Erythroblast (primary cell): ENCODE measurements around the gene NCBP2.

Experiments
- GATA1 ChIP-seq: IDR thresholded peaks from 2 replicates; pipeline ENCODE4 v1.6.1; 2011; ENCODE audit warnings: low read depth, mild to moderate bottlenecking, control low read depth, low read length, moderate library complexity
- POLR2A ChIP-seq: IDR thresholded peaks from 2 replicates; pipeline ENCODE4 v1.6.1; 2011; ENCODE audit warnings: mild to moderate bottlenecking, low read length

- TF ChIP-seq POLR2A (no peak), GATA1 (no peak)
Measured at GRCh38 chr3:196967412-196968232, 25.3 kb upstream of the NCBP2 start.
